GM23338 (cell line): ENCODE measurements around the gene MED27. TPM values are rescaled to one million over a fixed set of nuclear protein-coding genes. Genes with fewer than 3 reads are reported as not detected.

ENCODE experiments used
- ATAC-seq: fragments of 200-7000 bp; cut with Tn5 transposase; 3 replicates; pipeline ENCODE4 v1.9.1; 2020
- DNase-seq: peaks from one replicate; pipeline ENCODE4 v3.0.0-alpha.2; 2015; ENCODE audit warnings: low spot score
- H2AFZ ChIP-seq: fragments of 200-600 bp; sonication (generic); 2 replicates; pipeline ENCODE4 v1.8.0; 2016; ENCODE audit warnings: antibody characterized with exemption, mild to moderate bottlenecking, moderate library complexity
- H3F3A ChIP-seq: fragments of 200-600 bp; sonication (generic); replicated peaks from 2 replicates; pipeline ENCODE4 v1.8.0; 2017; ENCODE audit warnings: antibody characterized with exemption, mixed run types, low read depth
- H3K27ac ChIP-seq: fragments of 200-600 bp; sonication (generic); 2 replicates; pipeline ENCODE4 v1.6.1; 2016; ENCODE audit warnings: low read depth
- H3K27me3 ChIP-seq: fragments of 200-600 bp; sonication (generic); 2 replicates; pipeline ENCODE4 v1.8.0; 2016; ENCODE audit warnings: mild to moderate bottlenecking, mixed run types, moderate library complexity; ENCODE audit not compliant: insufficient read depth
- H3K36me3 ChIP-seq: fragments of 200-600 bp; sonication (generic); 2 replicates; pipeline ENCODE4 v1.8.0; 2016; ENCODE audit warnings: mild to moderate bottlenecking; ENCODE audit not compliant: insufficient read depth
- H3K4me1 ChIP-seq: fragments of 200-600 bp; sonication (generic); 2 replicates; pipeline ENCODE4 v1.8.0; 2016; ENCODE audit warnings: mild to moderate bottlenecking, moderate library complexity; ENCODE audit not compliant: insufficient read depth
- H3K4me2 ChIP-seq: fragments of 200-600 bp; sonication (generic); 2 replicates; pipeline ENCODE4 v1.7.1; 2017; ENCODE audit warnings: mixed run types
- H3K4me3 ChIP-seq: fragments of 200-600 bp; sonication (generic); 2 replicates; pipeline ENCODE4 v1.6.1; 2016; ENCODE audit warnings: mixed run types
- H3K79me2 ChIP-seq: fragments of 200-600 bp; sonication (generic); replicated peaks from 2 replicates; pipeline ENCODE4 v1.8.0; 2017; ENCODE audit warnings: mild to moderate bottlenecking; ENCODE audit not compliant: insufficient read depth
- H3K9me2 ChIP-seq: fragments of 200-600 bp; sonication (generic); 2 replicates; pipeline ENCODE4 v1.8.0; 2017; ENCODE audit not compliant: insufficient read depth
- H4K20me1 ChIP-seq: fragments of 200-600 bp; sonication (generic); replicated peaks from 2 replicates; pipeline ENCODE4 v1.8.0; 2017; ENCODE audit warnings: mild to moderate bottlenecking; ENCODE audit not compliant: insufficient read depth
- H3K27ac Mint-ChIP-seq: 2 replicates; pipeline ENCODE4 v1.8.0; 2020; ENCODE audit warnings: inconsistent platforms, mild to moderate bottlenecking, moderate library complexity, mixed read lengths
- H3K27me3 Mint-ChIP-seq: 3 replicates; pipeline ENCODE4 v1.8.0; 2022; ENCODE audit warnings: low read depth, mild to moderate bottlenecking, moderate library complexity, mixed read lengths, inconsistent platforms; ENCODE audit not compliant: insufficient read depth, poor library complexity
- H3K36me3 Mint-ChIP-seq: 3 replicates; pipeline ENCODE4 v1.8.0; 2021; ENCODE audit warnings: low read depth, mild to moderate bottlenecking, inconsistent platforms, moderate library complexity, mixed read lengths
- H3K4me1 Mint-ChIP-seq: 3 replicates; pipeline ENCODE4 v1.8.0; 2020; ENCODE audit warnings: mild to moderate bottlenecking, inconsistent platforms, mixed read lengths
- H3K4me3 Mint-ChIP-seq: 3 replicates; pipeline ENCODE4 v1.8.0; 2021; ENCODE audit warnings: moderate library complexity, mild to moderate bottlenecking, inconsistent platforms, mixed read lengths
- H3K9me3 Mint-ChIP-seq: 3 replicates; pipeline ENCODE4 v1.8.0; 2020; ENCODE audit warnings: moderate library complexity, mild to moderate bottlenecking, inconsistent platforms, mixed read lengths
- CREB1 ChIP-seq: fragments of 250-450 bp; sonication (Bioruptor Pico); IDR thresholded peaks from 2 replicates; pipeline ENCODE4 v1.5.0; 2020; ENCODE audit warnings: low read depth, mild to moderate bottlenecking, moderate library complexity
- EZH2 ChIP-seq: fragments of 200-600 bp; sonication (generic); IDR thresholded peaks from one replicate; pipeline ENCODE4 v1.8.0; 2017; ENCODE audit warnings: antibody characterized with exemption, mild to moderate bottlenecking, low read depth; ENCODE audit not compliant: unreplicated experiment
- EZH2phosphoT487 ChIP-seq: fragments of 200-600 bp; sonication (generic); IDR thresholded peaks from one replicate; pipeline ENCODE4 v1.8.1; 2018; ENCODE audit warnings: antibody characterized with exemption; ENCODE audit not compliant: unreplicated experiment
- JUNB ChIP-seq: IDR thresholded peaks from one replicate; pipeline ENCODE4 v1.6.1; 2016; ENCODE audit warnings: antibody characterized with exemption; ENCODE audit not compliant: unreplicated experiment
- POLR2AphosphoS5 ChIP-seq: IDR thresholded peaks from 2 replicates; pipeline ENCODE4 v1.6.1; 2016; ENCODE audit warnings: antibody characterized with exemption, low read depth
- STAT1 ChIP-seq: IDR thresholded peaks from one replicate; pipeline ENCODE4 v1.6.1; 2016; ENCODE audit warnings: antibody characterized with exemption; ENCODE audit not compliant: unreplicated experiment
- ZNF331 ChIP-seq: fragments of 250-450 bp; sonication (Bioruptor Pico); IDR thresholded peaks from 2 replicates; pipeline ENCODE4 v1.5.0; 2020; ENCODE audit warnings: low read depth, mild to moderate bottlenecking, moderate library complexity
- polyA plus RNA-seq: library from polyadenylated mRNA; unstranded; fragments of >200 nt; fragmentation: Nextera tagmentation; extraction: Ambion mirVana; gene quantifications from 2 replicates; pipeline ENCODE4 v1.2.1, GENCODE V29; 2016
- total RNA-seq: library from RNA; depleted of rRNA; stranded (reverse); fragments of >200 nt; shearing (Covaris generic); gene quantifications from 2 replicates; pipeline ENCODE4 v1.2.3, GENCODE V29; 2014
- TF ChIP-seq, protein P1 (sequence below): IDR thresholded peaks from one replicate; pipeline ENCODE4 v1.6.1; 2018; ENCODE audit warnings: antibody characterized with exemption; ENCODE audit not compliant: unreplicated experiment
- TF ChIP-seq, protein P2 (sequence below): IDR thresholded peaks from 2 replicates; pipeline ENCODE4 v1.6.1; 2016; ENCODE audit warnings: antibody characterized with exemption

The MED27 gene
- total and polyA plus RNA-seq, 2 experiments from 2014 or later: 30.6 to 35.0 TPM

DNA sequence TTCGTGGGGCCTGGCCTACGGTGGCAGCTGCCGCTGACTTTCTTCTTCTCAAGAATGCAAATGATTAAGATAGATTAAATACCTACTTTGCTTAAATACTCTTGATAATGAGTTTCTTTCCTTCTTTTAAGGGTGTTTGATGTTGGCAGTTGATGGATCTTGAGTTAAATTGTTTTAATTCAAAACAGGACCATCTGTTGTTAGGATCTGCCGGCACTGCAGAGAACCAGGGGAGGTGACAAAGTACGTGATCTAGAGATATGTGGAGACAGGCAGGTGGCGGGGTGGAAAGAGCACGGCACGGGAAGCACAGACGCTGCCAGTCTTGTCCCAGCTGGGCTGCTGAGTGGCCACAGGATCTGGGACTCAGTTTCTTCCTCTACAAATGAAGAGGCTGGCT is 37.9 kb downstream of the MED27 start:
- ATAC-seq (no peak), DNase-seq (no peak)
- H3K9me2 ChIP-seq: no peaks in the 10 kb centered on the region
- no peaks in the 10 kb centered on the region for H3K27me3 ChIP-seq
- Mint-ChIP-seq H3K36me3 (no peaks in the 10 kb centered on the region), H3K27me3 (peaks cover 2% of the 10 kb centered on the region), H3K4me3 (no peak overlapping the region), H3K9me3 (no peaks in the 10 kb centered on the region), H3K4me1 (peaks cover 25% of the 10 kb centered on the region), H3K27ac (no peak overlapping the region; the same call in 1 of the 2 replicates)
- peaks cover 7% of the 10 kb centered on the region; the same call in 1 of the 2 replicates for H3K4me1 ChIP-seq
- no peak overlapping the region for H3K27ac ChIP-seq
- no peak overlapping the region for H3K4me2 ChIP-seq
- H2AFZ ChIP-seq: no peak overlapping the region
- TF ChIP-seq STAT1: no peak
- no peak for TF ChIP-seq EZH2phosphoT487
- TF ChIP-seq ZNF331 (CRISPR knock-in tag): no peak
- no peak for TF ChIP-seq CREB1 (CRISPR knock-in tag)
- no peak for TF ChIP-seq EZH2
- no peak for TF ChIP-seq JUNB
- TF ChIP-seq POLR2AphosphoS5: no peak
- no peaks in the 10 kb centered on the region for H3K36me3 ChIP-seq
- peaks cover 44% of the 10 kb centered on the region for H3K79me2 ChIP-seq
- peaks cover 2% of the 10 kb centered on the region for H4K20me1 ChIP-seq
- 0 out of 2 replicates have a peak, but pooled peaks cover 3% of the 10 kb centered on the region for H3F3A ChIP-seq
- no peak overlapping the region for H3K4me3 ChIP-seq

DNA sequence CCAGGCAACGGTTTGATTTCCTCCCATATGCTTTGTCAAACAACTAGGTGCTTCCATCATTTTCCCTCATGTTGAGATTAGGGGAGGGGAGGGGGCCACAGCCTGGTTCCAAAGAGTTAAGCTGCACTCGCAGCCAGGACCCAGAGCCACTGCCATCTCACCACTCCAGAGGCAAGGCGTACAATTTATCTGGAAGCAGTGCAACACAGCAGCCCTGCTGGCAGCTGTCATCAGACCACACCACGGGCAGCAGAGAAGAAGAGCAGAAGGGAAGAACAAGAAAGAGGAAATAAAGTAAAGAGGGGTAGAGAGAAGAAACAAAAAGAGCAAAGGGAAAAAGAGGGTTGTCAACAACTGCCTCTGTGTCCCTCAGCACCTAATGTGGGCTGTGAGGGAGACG is 38.9 kb downstream of the MED27 start:
- Histone ChIP-seq H3K27me3 (no peaks in the 10 kb centered on the region), H3K4me1 (peaks cover 9% of the 10 kb centered on the region; the same call in 1 of the 2 replicates), H3F3A (0 out of 2 replicates have a peak, but pooled peaks cover 3% of the 10 kb centered on the region), H2AFZ (no peak overlapping the region), H3K4me2 (no peak overlapping the region), H3K36me3 (no peaks in the 10 kb centered on the region), H3K9me2 (no peaks in the 10 kb centered on the region), H3K27ac (no peak overlapping the region), H4K20me1 (peaks cover 3% of the 10 kb centered on the region), H3K79me2 (peaks cover 47% of the 10 kb centered on the region), H3K4me3 (no peak overlapping the region)
- Mint-ChIP-seq H3K36me3 (no peaks in the 10 kb centered on the region), H3K27me3 (peaks cover 2% of the 10 kb centered on the region), H3K9me3 (no peaks in the 10 kb centered on the region), H3K4me3 (no peak overlapping the region), H3K27ac (no peak overlapping the region; the same call in 1 of the 2 replicates), H3K4me1 (peaks cover 22% of the 10 kb centered on the region)
- TF ChIP-seq EZH2 (no peak), POLR2AphosphoS5 (no peak), CREB1 (CRISPR knock-in tag) (no peak), ZNF331 (CRISPR knock-in tag) (no peak)
- TF ChIP-seq, protein P1, sequence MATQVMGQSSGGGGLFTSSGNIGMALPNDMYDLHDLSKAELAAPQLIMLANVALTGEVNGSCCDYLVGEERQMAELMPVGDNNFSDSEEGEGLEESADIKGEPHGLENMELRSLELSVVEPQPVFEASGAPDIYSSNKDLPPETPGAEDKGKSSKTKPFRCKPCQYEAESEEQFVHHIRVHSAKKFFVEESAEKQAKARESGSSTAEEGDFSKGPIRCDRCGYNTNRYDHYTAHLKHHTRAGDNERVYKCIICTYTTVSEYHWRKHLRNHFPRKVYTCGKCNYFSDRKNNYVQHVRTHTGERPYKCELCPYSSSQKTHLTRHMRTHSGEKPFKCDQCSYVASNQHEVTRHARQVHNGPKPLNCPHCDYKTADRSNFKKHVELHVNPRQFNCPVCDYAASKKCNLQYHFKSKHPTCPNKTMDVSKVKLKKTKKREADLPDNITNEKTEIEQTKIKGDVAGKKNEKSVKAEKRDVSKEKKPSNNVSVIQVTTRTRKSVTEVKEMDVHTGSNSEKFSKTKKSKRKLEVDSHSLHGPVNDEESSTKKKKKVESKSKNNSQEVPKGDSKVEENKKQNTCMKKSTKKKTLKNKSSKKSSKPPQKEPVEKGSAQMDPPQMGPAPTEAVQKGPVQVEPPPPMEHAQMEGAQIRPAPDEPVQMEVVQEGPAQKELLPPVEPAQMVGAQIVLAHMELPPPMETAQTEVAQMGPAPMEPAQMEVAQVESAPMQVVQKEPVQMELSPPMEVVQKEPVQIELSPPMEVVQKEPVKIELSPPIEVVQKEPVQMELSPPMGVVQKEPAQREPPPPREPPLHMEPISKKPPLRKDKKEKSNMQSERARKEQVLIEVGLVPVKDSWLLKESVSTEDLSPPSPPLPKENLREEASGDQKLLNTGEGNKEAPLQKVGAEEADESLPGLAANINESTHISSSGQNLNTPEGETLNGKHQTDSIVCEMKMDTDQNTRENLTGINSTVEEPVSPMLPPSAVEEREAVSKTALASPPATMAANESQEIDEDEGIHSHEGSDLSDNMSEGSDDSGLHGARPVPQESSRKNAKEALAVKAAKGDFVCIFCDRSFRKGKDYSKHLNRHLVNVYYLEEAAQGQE: no peak
- TF ChIP-seq, protein P2, sequence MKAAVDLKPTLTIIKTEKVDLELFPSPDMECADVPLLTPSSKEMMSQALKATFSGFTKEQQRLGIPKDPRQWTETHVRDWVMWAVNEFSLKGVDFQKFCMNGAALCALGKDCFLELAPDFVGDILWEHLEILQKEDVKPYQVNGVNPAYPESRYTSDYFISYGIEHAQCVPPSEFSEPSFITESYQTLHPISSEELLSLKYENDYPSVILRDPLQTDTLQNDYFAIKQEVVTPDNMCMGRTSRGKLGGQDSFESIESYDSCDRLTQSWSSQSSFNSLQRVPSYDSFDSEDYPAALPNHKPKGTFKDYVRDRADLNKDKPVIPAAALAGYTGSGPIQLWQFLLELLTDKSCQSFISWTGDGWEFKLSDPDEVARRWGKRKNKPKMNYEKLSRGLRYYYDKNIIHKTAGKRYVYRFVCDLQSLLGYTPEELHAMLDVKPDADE: no peak
- no peak for DNase-seq
- no peak for ATAC-seq
